ENCODE measurements around the gene ARHGAP20. TPM values are rescaled to one million over a fixed set of nuclear protein-coding genes. Genes with fewer than 3 reads are reported as not detected.

The ARHGAP20 gene
- total and polyA plus RNA-seq, 4 donors = 0.46 to 1.5 (median 0.73) TPM

GRCh38 chr11:110728883-110729282, 16.6 kb upstream of the ARHGAP20 start:
- no peaks in the 10 kb centered on the region for H3K9me3 ChIP-seq (ENCODE audit: control insufficient read depth in 4 of 4, low read length in 3 of 4)
- TF ChIP-seq NR2F2 (IDR thresholded peaks at IDR 0.05) = no peak
- TF ChIP-seq SP1 (IDR thresholded peaks at IDR 0.05) = no peak
- TF ChIP-seq CTCF (IDR thresholded peaks at IDR 0.05; ENCODE audit: low read depth, low read length, missing input control) = no peak
- TF ChIP-seq HNF4G (IDR thresholded peaks at IDR 0.05) = no peak
- TF ChIP-seq RXRA (IDR thresholded peaks at IDR 0.05) = no peak
- no peak for TF ChIP-seq REST (IDR thresholded peaks at IDR 0.05)
- no peak for TF ChIP-seq JUND (IDR thresholded peaks at IDR 0.05)
- TF ChIP-seq ATF3 (IDR thresholded peaks at IDR 0.05) = no peak
- no peak for TF ChIP-seq FOXA2 (IDR thresholded peaks at IDR 0.05)
- TF ChIP-seq YY1 (IDR thresholded peaks at IDR 0.05) = no peak
- no peak for TF ChIP-seq RAD21 (IDR thresholded peaks at IDR 0.05)
- H3K36me3 ChIP-seq (ENCODE audit: control insufficient read depth in 4 of 4, insufficient read depth in 3 of 4, low read depth in 1 of 4, low read length in 3 of 4) = no peaks in the 10 kb centered on the region
- 80% methylated on average over 3 of the region's 3 CpGs for WGBS
- no peak for DNase-seq (ENCODE audit: low spot score)
- H3K27ac ChIP-seq (ENCODE audit: low read depth in 1 of 2, low read length in 2 of 2) = no peak overlapping the region
- no peak overlapping the region for H3K9ac ChIP-seq (ENCODE audit: low read depth in 1 of 2, low read length in 2 of 2)
- no peaks in the 10 kb centered on the region for H3K27me3 ChIP-seq (ENCODE audit: control insufficient read depth in 4 of 4, insufficient read depth in 4 of 4, low read length in 3 of 4)
- no peak overlapping the region for H3K4me3 ChIP-seq (ENCODE audit: low read depth in 1 of 3, low read length in 3 of 3)
- no peaks in the 10 kb centered on the region for H3K4me1 ChIP-seq (ENCODE audit: control insufficient read depth in 4 of 4, insufficient read depth in 4 of 4, low read length in 3 of 4)

- H3K9me3 ChIP-seq (ENCODE audit: control insufficient read depth in 4 of 4, low read length in 3 of 4) = no peaks in the 10 kb centered on the region
- TF ChIP-seq TAF1 (conservative IDR thresholded peaks at IDR 0.05) = no peak
- no peak for TF ChIP-seq SP1 (IDR thresholded peaks at IDR 0.05)
- no peak for TF ChIP-seq JUND (IDR thresholded peaks at IDR 0.05)
- no peak for TF ChIP-seq CTCF (IDR thresholded peaks at IDR 0.05; ENCODE audit: low read depth, low read length, missing input control)
- TF ChIP-seq HNF4G (IDR thresholded peaks at IDR 0.05) = no peak
- no peak for TF ChIP-seq RXRA (IDR thresholded peaks at IDR 0.05)
- TF ChIP-seq FOXA2 (IDR thresholded peaks at IDR 0.05) = no peak
- TF ChIP-seq YY1 (IDR thresholded peaks at IDR 0.05) = no peak
- H3K9ac ChIP-seq (ENCODE audit: low read depth in 1 of 2, low read length in 2 of 2) = no peak overlapping the region
- no peak for DNase-seq (ENCODE audit: low spot score)
- no peaks in the 10 kb centered on the region for H3K4me1 ChIP-seq (ENCODE audit: control insufficient read depth in 4 of 4, insufficient read depth in 4 of 4, low read length in 3 of 4)
- no peaks in the 10 kb centered on the region for H3K27me3 ChIP-seq (ENCODE audit: control insufficient read depth in 4 of 4, insufficient read depth in 4 of 4, low read length in 3 of 4)
- H3K36me3 ChIP-seq (ENCODE audit: control insufficient read depth in 4 of 4, insufficient read depth in 3 of 4, low read depth in 1 of 4, low read length in 3 of 4) = no peaks in the 10 kb centered on the region
- no peak overlapping the region for H3K27ac ChIP-seq (ENCODE audit: low read depth in 1 of 2, low read length in 2 of 2)
- H3K4me3 ChIP-seq (ENCODE audit: low read depth in 1 of 3, low read length in 3 of 3) = no peak overlapping the region
These were observed 16.2 kb upstream of the ARHGAP20 start for GRCh38 chr11:110728476-110728875.
